Neutrophil (primary cell): Measurements from ENCODE around the gene CPLANE2.

Source experiments
- H3K27ac ChIP-seq: fragments of 200-600 bp; sonication (generic); 2 replicates; pipeline ENCODE4 v1.5.1; 2016; ENCODE audit warnings: mild to moderate bottlenecking, moderate library complexity
- H3K27me3 ChIP-seq: fragments of 200-600 bp; sonication (generic); 2 replicates; pipeline ENCODE4 v1.6.0; 2016; ENCODE audit warnings: mild to moderate bottlenecking
- H3K36me3 ChIP-seq: fragments of 200-600 bp; sonication (generic); 2 replicates; pipeline ENCODE4 v1.5.1; 2017
- H3K4me1 ChIP-seq, 2 experiments: fragments of 200-600 bp in 1 of 2; sonication (generic) in 1 of 2; 1 replicate in 1 of 2; 2 replicates in 1 of 2; pipeline versions ENCODE4 v1.5.1 to v1.6.1; 2013 to 2016; ENCODE audit warnings: low read depth in 1 of 2, low read length in 1 of 2, mild to moderate bottlenecking in 1 of 2, moderate library complexity in 1 of 2; ENCODE audit not compliant: control insufficient read depth in 1 of 2, insufficient read depth in 1 of 2
- H3K4me3 ChIP-seq, 2 experiments: fragments of 200-600 bp in 1 of 2; sonication (generic) in 1 of 2; 1 replicate in 1 of 2; 2 replicates in 1 of 2; pipeline ENCODE4 v1.5.1; 2013 to 2016; ENCODE audit warnings: low read depth in 1 of 2, low read length in 1 of 2, mild to moderate bottlenecking in 1 of 2, moderate library complexity in 1 of 2
- H3K9me3 ChIP-seq: fragments of 200-600 bp; sonication (generic); 2 replicates; pipeline ENCODE4 v1.5.1; 2016
- CTCF ChIP-seq: fragments of 200-600 bp; sonication (generic); IDR thresholded peaks from 2 replicates; pipeline ENCODE4 v1.5.1; 2016; ENCODE audit warnings: antibody characterized with exemption

Gene CPLANE2

GRCh38 chr1:16252912-16253311 lies 15.9 kb upstream of the CPLANE2 start:
- Histone ChIP-seq H3K4me1 (peaks cover 6 to 8% of the 10 kb centered on the region in 2 experiments), H3K36me3 (peaks cover 69% of the 10 kb centered on the region), H3K27ac (no peak overlapping the region), H3K4me3 (no peak overlapping the region), H3K9me3 (no peaks in the 10 kb centered on the region), H3K27me3 (no peaks in the 10 kb centered on the region)
- no peak for TF ChIP-seq CTCF

GRCh38 chr1:16251381-16251780 lies 14.4 kb upstream of the CPLANE2 start:
- Histone ChIP-seq H3K36me3 (peaks cover 72% of the 10 kb centered on the region), H3K9me3 (no peaks in the 10 kb centered on the region), H3K27ac (no peak overlapping the region), H3K27me3 (no peaks in the 10 kb centered on the region), H3K4me1 (peaks cover 6 to 8% of the 10 kb centered on the region in 2 experiments), H3K4me3 (no peak overlapping the region)
- TF ChIP-seq CTCF: no peak

GRCh38 chr1:16250524-16251251 lies 13.7 kb upstream of the CPLANE2 start:
- Histone ChIP-seq H3K27ac (no peak overlapping the region), H3K27me3 (no peaks in the 10 kb centered on the region), H3K4me1 (peaks cover 6 to 8% of the 10 kb centered on the region in 2 experiments), H3K4me3 (no peak overlapping the region), H3K36me3 (peaks cover 66% of the 10 kb centered on the region), H3K9me3 (no peaks in the 10 kb centered on the region)
- no peak for TF ChIP-seq CTCF

GRCh38 chr1:16249596-16250241 lies 12.7 kb upstream of the CPLANE2 start:
- Histone ChIP-seq H3K4me3 (no peak overlapping the region), H3K27ac (peak overlapping the region; percentile 17), H3K27me3 (no peaks in the 10 kb centered on the region), H3K4me1 (peaks cover 6 to 8% of the 10 kb centered on the region in 2 experiments), H3K9me3 (no peaks in the 10 kb centered on the region), H3K36me3 (peaks cover 60% of the 10 kb centered on the region)
- no peak for TF ChIP-seq CTCF

- Histone ChIP-seq H3K27ac (peak overlapping the region; percentile 40), H3K9me3 (no peaks in the 10 kb centered on the region), H3K4me3 (no peak overlapping the region), H3K4me1 (peaks cover 6 to 8% of the 10 kb centered on the region in 2 experiments), H3K36me3 (peaks cover 51% of the 10 kb centered on the region), H3K27me3 (no peaks in the 10 kb centered on the region)
- no peak for TF ChIP-seq CTCF
Measured at GRCh38 chr1:16248603-16249516, 11.9 kb upstream of the CPLANE2 start.
